ENCODE results near the gene RALGAPB. TPM values are rescaled to one million over a fixed set of nuclear protein-coding genes. Genes with fewer than 3 reads are reported as not detected.

Gene RALGAPB
- total RNA-seq, 1 donor from 2014 or later: 35.7 TPM

- ATAC-seq (no peak), DNase-seq (no peak)
- H3K4me1 ChIP-seq: no peaks in the 10 kb centered on the region
- no peak overlapping the region for H3K27ac ChIP-seq
- TF ChIP-seq, protein P1, sequence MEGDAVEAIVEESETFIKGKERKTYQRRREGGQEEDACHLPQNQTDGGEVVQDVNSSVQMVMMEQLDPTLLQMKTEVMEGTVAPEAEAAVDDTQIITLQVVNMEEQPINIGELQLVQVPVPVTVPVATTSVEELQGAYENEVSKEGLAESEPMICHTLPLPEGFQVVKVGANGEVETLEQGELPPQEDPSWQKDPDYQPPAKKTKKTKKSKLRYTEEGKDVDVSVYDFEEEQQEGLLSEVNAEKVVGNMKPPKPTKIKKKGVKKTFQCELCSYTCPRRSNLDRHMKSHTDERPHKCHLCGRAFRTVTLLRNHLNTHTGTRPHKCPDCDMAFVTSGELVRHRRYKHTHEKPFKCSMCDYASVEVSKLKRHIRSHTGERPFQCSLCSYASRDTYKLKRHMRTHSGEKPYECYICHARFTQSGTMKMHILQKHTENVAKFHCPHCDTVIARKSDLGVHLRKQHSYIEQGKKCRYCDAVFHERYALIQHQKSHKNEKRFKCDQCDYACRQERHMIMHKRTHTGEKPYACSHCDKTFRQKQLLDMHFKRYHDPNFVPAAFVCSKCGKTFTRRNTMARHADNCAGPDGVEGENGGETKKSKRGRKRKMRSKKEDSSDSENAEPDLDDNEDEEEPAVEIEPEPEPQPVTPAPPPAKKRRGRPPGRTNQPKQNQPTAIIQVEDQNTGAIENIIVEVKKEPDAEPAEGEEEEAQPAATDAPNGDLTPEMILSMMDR (IDR thresholded peaks at IDR 0.05): no peak
- H3K36me3 ChIP-seq: peaks cover 98% of the 10 kb centered on the region
- no peak overlapping the region for H3K4me3 ChIP-seq
- H3K27me3 ChIP-seq (ENCODE audit: low read depth): no peaks in the 10 kb centered on the region
- H3K9me3 ChIP-seq: no peaks in the 10 kb centered on the region
- intact Hi-C loops (cut with DNase I): no loop called here
Observed at GRCh38 chr20:38545771-38546170, 73.1 kb downstream of the RALGAPB start.

DNA sequence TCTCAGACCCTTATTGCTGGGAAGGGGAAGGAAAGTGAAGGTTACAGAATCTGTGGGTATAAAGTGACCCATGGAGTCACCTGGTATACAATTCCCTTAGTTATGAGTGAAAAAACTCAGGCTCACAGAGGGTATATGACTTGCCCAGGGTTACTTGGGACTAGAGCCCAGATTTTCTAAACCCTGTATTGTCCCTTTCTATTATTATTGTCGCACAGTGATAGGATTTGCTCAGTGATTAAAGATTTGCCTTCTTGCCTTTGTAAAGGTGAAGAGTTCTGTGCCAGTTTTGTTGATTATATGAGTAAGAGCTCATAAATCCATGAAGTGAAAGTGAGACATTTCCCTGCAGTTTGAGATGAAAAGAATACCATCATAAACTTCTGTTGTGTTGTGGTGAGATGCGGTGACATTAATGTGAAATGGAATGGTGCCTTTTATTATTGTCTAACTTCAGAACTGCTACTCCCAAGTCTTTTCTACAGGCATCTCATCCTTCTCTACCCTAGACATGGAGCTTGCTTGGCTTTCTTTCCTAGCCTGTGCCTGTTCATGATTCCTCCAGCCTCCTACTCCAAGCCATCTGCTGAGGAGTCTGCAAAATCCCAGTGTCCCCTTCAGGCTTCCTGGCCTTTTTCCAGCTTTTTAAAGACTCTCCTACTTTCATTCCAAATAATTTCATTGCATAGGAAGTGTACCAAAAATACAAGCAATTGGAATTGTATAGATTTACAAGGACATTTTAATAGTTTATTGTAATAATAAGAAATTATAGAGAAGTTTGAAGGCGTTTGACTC is 74.8 kb downstream of the RALGAPB start:
- H3K27me3 ChIP-seq (ENCODE audit: low read depth): no peaks in the 10 kb centered on the region
- DNase-seq (no peak), ATAC-seq (no peak)
- H3K9me3 ChIP-seq: no peaks in the 10 kb centered on the region
- H3K36me3 ChIP-seq: peaks cover 98% of the 10 kb centered on the region
- intact Hi-C loops (cut with DNase I): no loop called here
- TF ChIP-seq, protein P1 (IDR thresholded peaks at IDR 0.05): no peak
- H3K4me3 ChIP-seq: no peak overlapping the region
- no peak overlapping the region for H3K27ac ChIP-seq
- no peaks in the 10 kb centered on the region for H3K4me1 ChIP-seq

DNA sequence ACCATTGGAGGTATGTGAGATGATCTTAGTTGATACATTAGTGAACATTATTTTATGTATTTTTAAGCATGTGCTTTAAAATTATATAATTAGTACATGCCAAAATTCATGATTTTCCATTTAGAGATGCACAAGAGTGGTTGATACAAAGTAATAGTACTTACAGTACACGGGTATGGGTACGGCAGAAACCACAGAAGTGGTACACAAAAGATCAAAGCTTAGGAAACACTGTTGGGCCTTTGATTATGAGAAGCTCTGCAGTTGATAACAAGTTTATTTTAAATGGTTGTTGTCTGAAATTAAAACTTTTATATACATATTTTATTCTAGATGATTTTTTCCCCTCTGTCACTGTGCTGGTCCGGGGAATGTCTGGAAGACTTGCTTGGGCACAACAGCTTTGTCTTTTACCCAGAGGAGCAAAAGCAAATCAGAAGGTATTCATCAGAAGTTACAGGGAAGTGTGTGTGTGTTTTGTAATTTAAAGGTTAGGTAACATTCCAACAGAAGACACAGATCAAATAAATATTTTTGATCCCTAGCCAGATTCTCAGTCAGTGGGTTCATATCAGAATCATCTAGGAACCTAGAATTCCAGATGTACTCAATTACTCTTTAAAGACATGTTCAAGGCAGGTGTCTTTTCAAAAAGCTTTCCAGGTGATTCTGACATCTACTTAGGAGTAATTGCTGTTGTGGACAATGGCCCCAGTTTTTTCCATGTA is 75.9 kb downstream of the RALGAPB start:
- ATAC-seq (no peak), DNase-seq (no peak)
- no peak overlapping the region for H3K27ac ChIP-seq
- H3K36me3 ChIP-seq: peaks cover 98% of the 10 kb centered on the region
- H3K4me3 ChIP-seq: no peak overlapping the region
- H3K9me3 ChIP-seq: no peaks in the 10 kb centered on the region
- H3K4me1 ChIP-seq: no peaks in the 10 kb centered on the region
- intact Hi-C loops (cut with DNase I): no loop called here
- TF ChIP-seq, protein P1 (IDR thresholded peaks at IDR 0.05): no peak
- no peaks in the 10 kb centered on the region for H3K27me3 ChIP-seq (ENCODE audit: low read depth)

DNA sequence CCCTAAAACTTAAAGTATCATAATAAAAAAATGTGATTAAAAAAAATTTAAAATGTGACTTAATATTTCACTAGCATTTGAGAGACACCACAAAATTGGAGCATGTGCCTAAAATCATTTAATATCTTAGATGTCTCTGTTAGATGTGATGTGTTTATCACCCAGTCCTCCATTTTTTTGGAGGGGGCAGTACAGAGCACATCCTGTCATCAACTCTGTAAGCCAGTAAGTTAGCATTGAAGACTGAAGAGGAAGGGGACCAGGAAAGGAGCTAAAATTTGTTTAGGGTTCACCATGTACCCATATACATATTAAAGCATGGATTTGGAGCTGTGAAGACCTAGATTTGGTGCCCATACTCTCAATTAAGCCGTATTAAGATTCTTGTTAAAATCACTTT is 77.6 kb downstream of the RALGAPB start:
- Histone ChIP-seq H3K4me1 (no peaks in the 10 kb centered on the region), H3K27ac (no peak overlapping the region), H3K27me3 (ENCODE audit: low read depth) (no peaks in the 10 kb centered on the region), H3K9me3 (no peaks in the 10 kb centered on the region), H3K36me3 (peaks cover 98% of the 10 kb centered on the region), H3K4me3 (no peak overlapping the region)
- TF ChIP-seq, protein P1 (IDR thresholded peaks at IDR 0.05): no peak
- ATAC-seq: no peak
- DNase-seq: no peak
- intact Hi-C loops (cut with DNase I): no loop called here

DNA sequence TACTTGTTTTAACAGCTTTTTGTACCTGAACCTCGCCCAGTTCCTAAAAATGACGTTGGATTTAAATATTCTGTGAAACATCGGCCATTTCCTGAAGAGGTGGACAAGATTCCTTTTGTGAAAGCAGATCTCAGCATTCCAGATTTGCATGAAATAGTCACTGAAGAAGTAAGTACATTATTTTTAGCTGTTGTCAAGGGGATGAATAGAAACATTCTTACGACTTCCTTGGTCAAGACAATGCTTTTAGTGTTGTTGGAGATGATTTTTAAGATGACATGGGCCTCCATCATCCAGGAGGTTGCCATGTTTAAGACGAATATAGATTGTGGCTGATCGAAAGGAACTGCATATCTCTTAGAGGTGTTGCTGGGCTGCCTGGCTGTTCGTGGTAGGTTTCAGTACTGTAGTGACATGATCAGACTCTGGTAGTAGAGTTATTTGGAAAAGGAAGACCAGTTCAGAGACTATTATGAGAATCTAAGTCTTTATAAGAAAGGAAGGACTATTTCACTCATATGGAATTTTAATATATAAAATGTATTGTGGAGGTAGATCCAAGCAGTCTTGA is 78.5 kb downstream of the RALGAPB start:
- ATAC-seq: no peak
- H3K27ac ChIP-seq: no peak overlapping the region
- H3K9me3 ChIP-seq: no peaks in the 10 kb centered on the region
- intact Hi-C loops (cut with DNase I): no loop called here
- no peak overlapping the region for H3K4me3 ChIP-seq
- H3K36me3 ChIP-seq: peaks cover 98% of the 10 kb centered on the region
- H3K4me1 ChIP-seq: no peaks in the 10 kb centered on the region
- TF ChIP-seq, protein P1 (IDR thresholded peaks at IDR 0.05): no peak
- DNase-seq: no peak
- no peaks in the 10 kb centered on the region for H3K27me3 ChIP-seq (ENCODE audit: low read depth)

Measured in lower lobe of right lung (tissue), 2 donors.